Adrenal gland (tissue), 19 donors: Measurements from ENCODE around the gene TAS1R1. TPM values are rescaled to one million over a fixed set of nuclear protein-coding genes. Genes with fewer than 3 reads are reported as not detected.

Source experiments
- DNase-seq, 7 donors: peaks; one replicate each; pipeline ENCODE4 v3.0.0-alpha.2; 2019 to 2020
- H3K27ac ChIP-seq, 5 donors: fragments of 200-600 bp; sonication (generic) in 4 of 5; 1 replicate in 3 of 5; 2 replicates in 2 of 5; pipeline versions ENCODE4 v1.5.1 to v1.8.0; 2016 to 2020; ENCODE audit warnings: mild to moderate bottlenecking in 1 of 5
- H3K27me3 ChIP-seq: fragments of 200-600 bp; 2 replicates; pipeline ENCODE4 v1.8.0; 2021
- H3K36me3 ChIP-seq, 2 donors: fragments of 200-600 bp; replicated peaks in 1 of 2; 1 replicate in 1 of 2; 2 replicates in 1 of 2; pipeline versions ENCODE4 v1.5.1 to v1.8.0; 2018 to 2022
- H3K4me1 ChIP-seq, 2 donors: fragments of 200-600 bp; replicated peaks in 1 of 2; 1 replicate in 1 of 2; 2 replicates in 1 of 2; pipeline versions ENCODE4 v1.5.1 to v1.8.0; 2018 to 2021
- H3K4me3 ChIP-seq, 4 donors: fragments of 200-600 bp; sonication (generic) in 3 of 4; one replicate each; pipeline ENCODE4 v1.5.1; 2016 to 2018
- H3K9me3 ChIP-seq, 3 donors: fragments of 200-600 bp; sonication (generic) in 1 of 3; replicated peaks in 1 of 3; 1 replicate in 2 of 3; 2 replicates in 1 of 3; pipeline versions ENCODE4 v1.5.1 to v1.8.0; 2016 to 2021
- POLR2A ChIP-seq, 2 donors: fragments of 450-650 bp; IDR thresholded peaks; one replicate each; pipeline ENCODE4 v1.6.1; 2017; ENCODE audit warnings: antibody characterized with exemption in 2 of 2, mild to moderate bottlenecking in 2 of 2, moderate library complexity in 1 of 2
- WGBS, 4 donors: extraction: QIAGEN DNeasy Blood & Tissue Kit in 2 of 4; methylation state at CpG; one replicate each; pipeline versions ENCODE4 v1.1.5 to v1.1.7; 2013 to 2017; 5-methylcytosine and 5-hydroxymethylcytosine counted together
- intact Hi-C, 2 donors: fragments of 100-400 bp; cut with DNase I; formaldehyde crosslinking; loops; one replicate each; pipeline versions ENCODE4 v1.14.1 to v1.15.0; 2022 to 2023
- long read RNA-seq, 10 donors: library from polyadenylated mRNA in 3 of 10; unstranded in 2 of 10; stranded (forward) in 1 of 10; transcript quantifications; one replicate each; pipeline ENCODE4 v2.0.0 and lab custom pipeline, GENCODE V29; 2021 to 2026
- polyA plus RNA-seq, 3 donors: library from polyadenylated mRNA; stranded (reverse); fragments of 200-250 nt in 2 of 3; fragments of 350-450 nt in 1 of 3; fragmentation: Illumina TruSeq in 1 of 3; extraction: RNeasy Lipid Tissue Mini Kit (QIAGEN cat#74804) in 1 of 3; gene quantifications; one replicate each; pipeline ENCODE4 v1.2.3, GENCODE V29; 2013 to 2014
- total RNA-seq, 9 donors: library from RNA; depleted of rRNA in 4 of 9; stranded (reverse); fragments of >200 nt in 4 of 9; fragments of 120-200 nt in 1 of 9; fragmentation: NEBNext Ultra II Directional in 1 of 9; extraction: Animal tissue kit (Norgen Biotek cat#: 25700) in 1 of 9; gene quantifications; one replicate each; pipeline versions ENCODE4 v1.1.0 to v1.2.4, GENCODE V29; 2013 to 2023
- TF ChIP-seq, protein P1 (sequence below), 6 experiments: fragments of 450-650 bp in 4 of 6; fragments of 200-600 bp in 2 of 6; sonication (generic) in 1 of 6; IDR thresholded peaks; 1 replicate in 5 of 6; 2 replicates in 1 of 6; pipeline versions ENCODE4 v1.5.1 to v1.8.0; 2016 to 2021; ENCODE audit warnings: antibody characterized with exemption in 6 of 6, mild to moderate bottlenecking in 2 of 6, moderate library complexity in 1 of 6
- donor health status: healthy with polysubstance abuse.
- donor health status: Bipolar disorder and iron deficiency.
- donor health status: DM: yes; HTN: yes; CAD: no.
- donor health status: DM: no; HTN: no; CAD: no.
- donor health status: DM: no; HTN: no; CAD: no.
- donor health status: DM: yes; HTN: yes; CAD: no.

Gene TAS1R1
- total RNA-seq, result under 1 TPM in 4 of 9 donors, not detected in 5; 0.11 to 0.83 (median 0.47) TPM
- polyA plus RNA-seq, result under 1 TPM; 0.27 to 0.40 (median 0.37) TPM
- long read RNA-seq, donor 1, result 0 reads
- long read RNA-seq, donor 2, result 0 reads
- long read RNA-seq, donor 3, result 0 reads
- long read RNA-seq, donor 4, result 0 reads
- long read RNA-seq, donor 5, result 0 reads
- long read RNA-seq, donor 6, result 0 reads
- long read RNA-seq, donor 7, result 0 reads
- long read RNA-seq, donor 8, result 0 reads
- long read RNA-seq, donor 9, result 0 reads
- long read RNA-seq, donor 10, result 0 reads

- H3K27ac ChIP-seq, result peak within 1 kb of the TSS in 4 of 5 donors; percentile 41 to 87 (median 60)
- peak; percentile 48 to 71 (median 69) for DNase-seq
- H3K4me1 ChIP-seq, result peaks cover 7 to 22% of the 10 kb centered on the region in 2 donors
- intact Hi-C loops, result loop anchor here in 1 of 2 donors (5.0 kb wide), 1 partner anchor 68 kb away; no protein-coding TSS in a partner anchor
- no peaks in the 10 kb centered on the region for H3K27me3 ChIP-seq
- peak within 1 kb of the TSS; percentile 10 to 99 (median 78) for H3K4me3 ChIP-seq
- no peaks in the 10 kb centered on the region for H3K9me3 ChIP-seq
- peaks cover 0 to 4% of the 10 kb centered on the region in 2 donors for H3K36me3 ChIP-seq
- TF ChIP-seq POLR2A (IDR thresholded peaks at IDR 0.05), result no peak
- TF ChIP-seq, protein P1, sequence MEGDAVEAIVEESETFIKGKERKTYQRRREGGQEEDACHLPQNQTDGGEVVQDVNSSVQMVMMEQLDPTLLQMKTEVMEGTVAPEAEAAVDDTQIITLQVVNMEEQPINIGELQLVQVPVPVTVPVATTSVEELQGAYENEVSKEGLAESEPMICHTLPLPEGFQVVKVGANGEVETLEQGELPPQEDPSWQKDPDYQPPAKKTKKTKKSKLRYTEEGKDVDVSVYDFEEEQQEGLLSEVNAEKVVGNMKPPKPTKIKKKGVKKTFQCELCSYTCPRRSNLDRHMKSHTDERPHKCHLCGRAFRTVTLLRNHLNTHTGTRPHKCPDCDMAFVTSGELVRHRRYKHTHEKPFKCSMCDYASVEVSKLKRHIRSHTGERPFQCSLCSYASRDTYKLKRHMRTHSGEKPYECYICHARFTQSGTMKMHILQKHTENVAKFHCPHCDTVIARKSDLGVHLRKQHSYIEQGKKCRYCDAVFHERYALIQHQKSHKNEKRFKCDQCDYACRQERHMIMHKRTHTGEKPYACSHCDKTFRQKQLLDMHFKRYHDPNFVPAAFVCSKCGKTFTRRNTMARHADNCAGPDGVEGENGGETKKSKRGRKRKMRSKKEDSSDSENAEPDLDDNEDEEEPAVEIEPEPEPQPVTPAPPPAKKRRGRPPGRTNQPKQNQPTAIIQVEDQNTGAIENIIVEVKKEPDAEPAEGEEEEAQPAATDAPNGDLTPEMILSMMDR (IDR thresholded peaks at IDR 0.05), result no peak
- 58 to 81% (median 63%) methylated on average over 6 to 19 of the region's 19 CpGs for WGBS, 4 donors
Measured at GRCh38 chr1:6554907-6555778, at the start of gene TAS1R1. Gene TAS1R1 (plus strand): TSS chr1:6555307. CDS start chr1:6555374, 67 bp downstream.

GRCh38 chr1:6505367-6506209 lies 49.5 kb upstream of the TAS1R1 start:
- WGBS, 4 donors, result 83 to 96% (median 87%) methylated on average over 9 to 31 of the region's 31 CpGs
- Histone ChIP-seq H3K27me3 (no peaks in the 10 kb centered on the region), H3K27ac (no peak overlapping the region), H3K36me3 (no peaks in the 10 kb centered on the region), H3K4me3 (no peak overlapping the region), H3K4me1 (peaks cover 20 to 48% of the 10 kb centered on the region in 2 donors), H3K9me3 (no peaks in the 10 kb centered on the region)
- DNase-seq, result no peak
- intact Hi-C loops, result no loop called here
- TF ChIP-seq, protein P1 (IDR thresholded peaks at IDR 0.05), result no peak
- TF ChIP-seq POLR2A (IDR thresholded peaks at IDR 0.05), result no peak

- Histone ChIP-seq H3K4me3 (no peak overlapping the region), H3K27me3 (no peaks in the 10 kb centered on the region), H3K4me1 (peaks cover 14 to 43% of the 10 kb centered on the region in 2 donors), H3K27ac (peak overlapping the region in 1 of 5 donors; percentile 12), H3K36me3 (no peaks in the 10 kb centered on the region), H3K9me3 (no peaks in the 10 kb centered on the region)
- intact Hi-C loops, result no loop called here
- WGBS, 4 donors, result 77 to 80% (median 79%) methylated on average over 28 to 31 of the region's 31 CpGs
- TF ChIP-seq, protein P1 (IDR thresholded peaks at IDR 0.05), result no peak
- TF ChIP-seq POLR2A (IDR thresholded peaks at IDR 0.05), result no peak
- no peak for DNase-seq
Measured at GRCh38 chr1:6506210-6507036, 48.7 kb upstream of the TAS1R1 start.
